WI38 (cell line): ENCODE measurements around the gene SIM1.

Source experiments
- H3K4me3 ChIP-seq: 2 replicates; pipeline ENCODE4 v1.5.1; 2011; ENCODE audit warnings: low read depth, mild to moderate bottlenecking, control low read depth, low read length
- TF ChIP-seq, protein P1 (sequence below): IDR thresholded peaks from 2 replicates; pipeline ENCODE4 v1.5.1; 2012; ENCODE audit warnings: low read depth, mild to moderate bottlenecking, control low read depth, low read length

Gene SIM1

DNA sequence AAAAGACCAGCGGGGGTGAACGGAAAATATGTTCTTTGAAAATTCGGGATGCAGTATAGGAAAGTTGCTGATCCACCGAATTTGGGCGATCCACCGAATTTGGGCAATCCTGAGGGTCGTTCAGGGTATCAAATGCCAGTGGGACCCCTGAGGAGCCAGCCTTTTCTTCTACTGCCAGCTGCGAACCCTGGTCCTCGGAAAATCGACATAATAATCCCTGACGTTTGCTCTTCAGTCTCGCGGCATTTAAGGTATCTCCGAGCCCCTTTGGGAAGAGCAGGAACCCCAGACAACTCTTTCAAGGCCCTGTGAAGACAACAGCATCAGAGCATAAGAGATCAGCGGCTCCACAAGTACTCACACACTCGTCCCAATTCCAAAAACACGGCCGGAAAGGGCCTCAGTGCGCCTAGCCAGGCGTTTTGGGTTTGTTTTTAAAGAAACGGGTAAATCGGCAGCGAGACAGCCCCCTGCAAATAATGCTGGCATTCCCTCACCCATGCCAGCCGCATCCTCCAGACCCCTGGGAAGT is 1.0 kb downstream of the SIM1 start:
- TF ChIP-seq, protein P1, sequence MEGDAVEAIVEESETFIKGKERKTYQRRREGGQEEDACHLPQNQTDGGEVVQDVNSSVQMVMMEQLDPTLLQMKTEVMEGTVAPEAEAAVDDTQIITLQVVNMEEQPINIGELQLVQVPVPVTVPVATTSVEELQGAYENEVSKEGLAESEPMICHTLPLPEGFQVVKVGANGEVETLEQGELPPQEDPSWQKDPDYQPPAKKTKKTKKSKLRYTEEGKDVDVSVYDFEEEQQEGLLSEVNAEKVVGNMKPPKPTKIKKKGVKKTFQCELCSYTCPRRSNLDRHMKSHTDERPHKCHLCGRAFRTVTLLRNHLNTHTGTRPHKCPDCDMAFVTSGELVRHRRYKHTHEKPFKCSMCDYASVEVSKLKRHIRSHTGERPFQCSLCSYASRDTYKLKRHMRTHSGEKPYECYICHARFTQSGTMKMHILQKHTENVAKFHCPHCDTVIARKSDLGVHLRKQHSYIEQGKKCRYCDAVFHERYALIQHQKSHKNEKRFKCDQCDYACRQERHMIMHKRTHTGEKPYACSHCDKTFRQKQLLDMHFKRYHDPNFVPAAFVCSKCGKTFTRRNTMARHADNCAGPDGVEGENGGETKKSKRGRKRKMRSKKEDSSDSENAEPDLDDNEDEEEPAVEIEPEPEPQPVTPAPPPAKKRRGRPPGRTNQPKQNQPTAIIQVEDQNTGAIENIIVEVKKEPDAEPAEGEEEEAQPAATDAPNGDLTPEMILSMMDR, result no peak
- no peak overlapping the region for H3K4me3 ChIP-seq

DNA sequence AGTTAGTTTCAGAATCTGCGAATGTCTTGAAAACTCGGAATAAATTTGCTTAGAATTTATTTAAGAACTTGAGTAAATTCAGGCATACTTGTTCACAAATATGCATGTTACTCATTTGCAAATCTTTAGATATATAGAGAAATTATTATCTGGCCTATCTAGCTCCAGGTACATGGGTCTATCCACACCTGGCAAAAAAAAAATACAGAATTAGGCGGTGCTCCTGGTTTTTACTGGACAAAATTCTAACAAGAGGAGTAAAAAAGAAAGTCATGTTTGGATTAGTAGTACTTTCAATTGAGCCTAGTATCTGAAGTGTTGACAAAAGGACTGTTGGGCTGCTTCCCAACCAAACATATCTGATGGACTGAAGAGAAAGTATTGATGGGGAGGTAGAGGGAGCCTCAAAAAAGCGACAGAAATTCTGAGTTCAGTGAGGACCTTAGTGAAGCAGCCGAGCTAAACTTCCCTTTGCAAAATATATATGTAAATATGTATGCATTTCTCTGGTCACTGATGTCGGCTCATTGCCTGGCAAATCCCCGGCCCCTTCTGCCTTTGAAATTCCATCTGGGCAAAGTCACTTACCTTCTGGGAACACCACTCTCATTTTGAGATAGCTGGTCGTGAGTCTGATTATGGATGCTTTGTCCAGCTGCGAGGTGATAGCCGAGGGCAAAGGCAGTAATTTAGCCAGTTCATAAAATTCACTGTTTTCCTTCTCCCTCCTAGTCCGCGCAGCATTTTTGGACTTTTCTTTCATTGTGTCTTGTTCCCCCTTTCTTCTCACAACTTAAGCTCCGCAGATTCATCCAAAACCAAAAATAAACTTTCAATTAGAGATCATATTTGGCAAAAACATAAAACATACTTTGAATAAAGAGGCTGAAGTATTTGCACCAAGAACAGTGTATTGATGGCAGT is 1.8 kb downstream of the SIM1 start:
- TF ChIP-seq, protein P1, result no peak
- no peak overlapping the region for H3K4me3 ChIP-seq

DNA sequence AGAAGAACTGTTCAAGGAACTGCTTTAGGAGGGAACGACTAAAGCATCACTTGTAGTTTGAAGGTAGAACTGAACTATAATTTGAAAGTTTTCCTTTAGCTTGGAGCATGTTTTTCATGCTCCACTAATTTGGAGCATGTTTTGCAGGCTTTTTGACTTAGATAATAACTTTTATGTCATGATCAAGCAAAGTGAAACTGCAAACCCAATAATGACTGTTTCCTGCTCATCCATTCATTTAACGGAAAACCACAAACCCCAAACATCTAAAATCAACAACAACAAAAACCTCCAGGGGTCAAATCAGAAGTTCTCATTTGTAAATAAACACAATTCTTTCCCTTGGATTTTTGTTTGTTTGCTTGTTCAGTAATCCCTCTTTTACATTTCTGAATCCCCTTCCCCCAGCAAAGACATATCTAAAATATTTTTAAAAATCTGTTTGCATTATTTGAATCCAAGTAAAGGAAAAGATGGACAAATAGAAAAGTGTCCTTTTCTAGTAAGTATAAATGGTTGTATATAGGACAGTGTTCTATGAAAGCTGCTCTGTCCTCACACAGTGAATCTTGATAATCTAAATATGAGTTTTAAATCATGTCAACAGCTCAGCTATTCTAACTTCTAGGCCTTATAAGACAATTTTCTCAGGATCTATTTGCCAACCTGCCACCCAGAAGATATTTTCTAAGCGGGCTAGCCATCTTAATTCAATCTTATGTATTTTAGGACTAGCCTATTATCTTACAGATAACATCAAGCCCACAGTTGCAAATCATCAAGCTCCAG is 2.6 kb downstream of the SIM1 start:
- TF ChIP-seq, protein P1, result no peak
- H3K4me3 ChIP-seq, result no peak overlapping the region

DNA sequence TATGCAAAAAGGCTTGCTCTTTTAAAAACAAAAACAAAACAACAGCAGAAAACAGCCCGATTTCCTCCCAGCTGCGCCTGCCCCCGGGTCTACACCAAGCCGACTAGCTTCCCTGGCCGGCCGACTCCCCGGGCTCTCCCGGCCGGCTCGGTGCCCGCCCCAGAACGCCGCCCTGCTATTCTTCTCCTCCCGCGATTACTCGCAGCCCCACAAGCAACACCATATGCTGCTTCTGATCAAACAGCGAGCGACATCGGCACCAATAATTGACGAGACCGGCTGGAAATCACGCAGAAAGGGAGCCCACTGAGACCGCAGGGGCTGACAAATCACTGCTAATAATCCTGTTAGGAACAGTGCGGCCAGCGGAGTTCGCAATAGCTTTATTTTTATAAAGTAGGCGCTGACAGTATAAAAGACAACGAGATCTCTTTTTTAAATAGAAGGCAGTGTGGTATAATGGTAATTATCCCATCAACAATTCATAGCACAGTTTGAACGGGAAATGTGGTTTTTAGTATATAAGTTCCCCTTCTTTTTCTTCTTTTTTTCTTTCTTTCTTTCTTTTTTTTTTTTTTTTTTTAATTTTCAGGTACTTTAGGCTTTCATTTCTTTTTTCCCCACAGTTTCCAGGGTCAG is 3.3 kb downstream of the SIM1 start:
- TF ChIP-seq, protein P1, result no peak
- no peak overlapping the region for H3K4me3 ChIP-seq

DNA sequence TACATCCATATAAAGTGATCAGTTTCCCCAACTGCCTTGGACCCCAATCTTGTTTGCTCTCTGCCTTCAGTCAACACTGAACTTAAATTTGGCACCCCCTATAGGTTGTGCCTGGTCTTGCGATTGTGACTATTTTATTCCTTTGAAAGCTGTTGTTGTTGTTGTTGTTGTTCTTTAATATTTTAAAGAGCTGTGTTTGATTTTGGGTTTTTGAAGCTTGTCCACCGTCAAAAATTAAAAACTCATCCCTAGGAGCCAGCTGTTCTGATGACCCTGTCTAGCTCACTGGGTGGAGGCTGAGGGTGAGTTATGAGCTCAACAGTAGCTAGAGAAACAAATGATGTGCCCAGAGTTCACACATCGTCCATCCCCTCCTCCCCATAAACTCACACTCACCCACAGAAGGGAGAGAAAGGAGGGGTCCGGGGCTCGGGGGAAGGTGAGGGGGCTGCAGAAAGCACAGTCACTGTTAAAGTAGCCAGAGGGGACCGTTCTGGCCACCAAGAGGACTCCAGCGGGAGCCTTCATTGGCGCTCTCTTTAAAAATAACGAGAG is 4.0 kb downstream of the SIM1 start:
- TF ChIP-seq, protein P1, result no peak
- H3K4me3 ChIP-seq, result no peak overlapping the region

DNA sequence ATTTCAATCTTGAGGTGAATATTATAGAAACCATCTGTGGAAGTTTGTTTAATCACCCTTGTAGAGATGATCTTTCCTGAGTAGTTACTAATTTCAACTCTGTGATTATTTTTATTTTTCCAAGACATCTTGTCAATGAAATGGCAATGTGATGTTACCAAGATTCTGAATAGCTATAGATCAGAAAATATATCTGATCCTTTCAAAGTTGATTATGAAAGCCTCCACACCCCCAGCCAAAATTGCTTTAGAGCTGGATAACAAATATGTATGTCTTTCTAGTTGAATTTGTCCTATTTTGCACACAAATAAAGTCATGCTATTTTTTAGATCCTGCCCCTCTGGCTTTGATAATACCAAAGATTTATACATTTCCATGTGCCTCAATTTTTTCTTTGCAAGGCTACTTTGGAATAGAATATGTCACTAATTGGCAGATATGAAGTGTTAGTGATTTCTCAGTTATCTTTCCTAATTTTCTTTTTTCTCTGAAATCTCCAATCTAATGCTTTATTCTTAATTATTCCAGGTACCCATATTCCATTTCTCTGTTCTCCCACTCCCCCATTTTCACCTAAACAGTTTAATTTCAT is 5.0 kb downstream of the SIM1 start:
- no peak overlapping the region for H3K4me3 ChIP-seq
- TF ChIP-seq, protein P1, result no peak
